CD4-positive, alpha-beta T cell (primary cell): Measurements from ENCODE around the gene PAMR1. TPM values are rescaled to one million over a fixed set of nuclear protein-coding genes. Genes with fewer than 3 reads are reported as not detected.

Source experiments
- ATAC-seq: fragments of 200-7000 bp; cut with Tn5 transposase; one replicate; pipeline ENCODE4 v1.10.0; 2022; ENCODE audit warnings: mild to moderate bottlenecking; ENCODE audit not compliant: poor library complexity
- CTCF ChIA-PET: fragments of 350-600 bp; sonication (Branson Sonifier 250); formaldehyde crosslinking; loops from one replicate; lab custom pipeline; 2021; ENCODE audit warnings: antibody characterized with exemption, inconsistent platforms; lab: Charles Lee
- POLR2A ChIA-PET: fragments of 350-600 bp; sonication (Branson Sonifier 250); formaldehyde crosslinking; loops from one replicate; lab custom pipeline; 2021; ENCODE audit warnings: antibody characterized with exemption, inconsistent platforms; lab: Charles Lee
- DNase-seq, 14 experiments: peaks; one replicate each; pipeline ENCODE4 v3.0.0-alpha.2; 2013 to 2020; ENCODE audit warnings: mixed read lengths in 2 of 14
- H3K27ac ChIP-seq, 2 donors: one replicate each; pipeline versions ENCODE4 v1.5.1 to v1.7.0; 2013; ENCODE audit warnings: low read length in 2 of 2, low read depth in 1 of 2, mild to moderate bottlenecking in 1 of 2
- H3K27me3 ChIP-seq, 2 experiments: 1 replicate in 1 of 2; 2 replicates in 1 of 2; pipeline versions ENCODE4 v1.6.1 to v1.7.0; 2013; ENCODE audit warnings: low read length in 2 of 2, control low read depth in 1 of 2, mild to moderate bottlenecking in 1 of 2, moderate library complexity in 1 of 2; ENCODE audit not compliant: insufficient read depth in 2 of 2, control insufficient read depth in 1 of 2
- H3K36me3 ChIP-seq: one replicate; pipeline ENCODE4 v1.6.1; 2013; ENCODE audit warnings: low read length, control low read depth; ENCODE audit not compliant: insufficient read depth
- H3K4me1 ChIP-seq: one replicate; pipeline ENCODE4 v1.6.1; 2013; ENCODE audit warnings: low read length, control low read depth; ENCODE audit not compliant: insufficient read depth
- H3K4me3 ChIP-seq: one replicate; pipeline ENCODE4 v1.5.1; 2013; ENCODE audit warnings: mild to moderate bottlenecking, low read length, moderate library complexity
- H3K9me3 ChIP-seq, 2 experiments: 1 replicate in 1 of 2; 2 replicates in 1 of 2; pipeline versions ENCODE4 v1.6.1 to v1.7.0; 2013; ENCODE audit warnings: low read length in 2 of 2, mild to moderate bottlenecking in 2 of 2, control low read depth in 1 of 2, moderate library complexity in 1 of 2; ENCODE audit not compliant: control insufficient read depth in 1 of 2, insufficient read depth in 1 of 2
- H3K27ac Mint-ChIP-seq: one replicate; pipeline ENCODE4 v1.8.0; 2020; ENCODE audit warnings: mixed read lengths
- H3K27me3 Mint-ChIP-seq: one replicate; pipeline ENCODE4 v1.8.0; 2021; ENCODE audit warnings: mixed read lengths
- H3K36me3 Mint-ChIP-seq: one replicate; pipeline ENCODE4 v1.8.0; 2021; ENCODE audit warnings: low read depth, mixed read lengths
- H3K4me1 Mint-ChIP-seq: one replicate; pipeline ENCODE4 v1.8.0; 2021; ENCODE audit warnings: low read depth, mixed read lengths
- H3K4me3 Mint-ChIP-seq: one replicate; pipeline ENCODE4 v1.8.0; 2020; ENCODE audit warnings: mild to moderate bottlenecking, mixed read lengths
- H3K9me3 Mint-ChIP-seq: one replicate; pipeline ENCODE4 v1.8.0; 2020; ENCODE audit warnings: mixed read lengths
- intact Hi-C, 2 experiments: fragments of 100-400 bp; cut with DNase I in 1 of 2; cut with micrococcal nuclease in 1 of 2; formaldehyde crosslinking; loops; one replicate each; pipeline versions ENCODE4 v1.15.1 to v1.9.0; 2023 to 2025; cut with DNase I, micrococcal nuclease
- total RNA-seq, 174 experiments: library from RNA in 2 of 174; stranded (reverse) in 2 of 174; gene quantifications; one replicate each; pipeline ENCODE4 v1.2.3 and lab custom pipeline; 2021 to 2026
- TF ChIP-seq, protein P1 (sequence below): fragments of 200-600 bp; IDR thresholded peaks from one replicate; pipeline ENCODE4 v1.8.0; 2022; ENCODE audit warnings: antibody characterized with exemption, mild to moderate bottlenecking

The PAMR1 gene
- total RNA-seq, 2 experiments from 2014 or later, result not detected

DNA sequence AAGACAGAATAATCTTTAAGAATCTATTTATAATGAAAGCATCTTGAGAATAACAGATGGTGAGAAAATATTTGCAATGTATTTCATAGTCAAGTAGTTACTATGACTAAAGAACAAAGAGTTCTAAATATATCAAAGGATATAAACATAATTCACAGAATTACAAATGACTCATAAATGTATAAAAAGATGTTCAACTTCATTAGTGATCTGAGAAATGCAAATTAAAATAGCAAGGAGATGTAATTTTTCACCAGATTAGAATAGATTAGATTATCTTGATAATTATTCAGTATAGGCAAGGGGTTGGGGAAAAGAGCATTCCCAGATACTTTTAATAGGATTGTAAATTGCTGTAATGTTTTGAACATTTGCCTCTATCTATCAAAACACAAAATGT, 30.1 kb upstream of the PAMR1 start:
- DNase-seq (no peak), ATAC-seq (no peak)
- Mint-ChIP-seq H3K36me3 (no peaks in the 10 kb centered on the region), H3K4me1 (no peaks in the 10 kb centered on the region), H3K9me3 (no peaks in the 10 kb centered on the region), H3K27ac (no peak overlapping the region), H3K4me3 (no peak overlapping the region), H3K27me3 (peaks cover 70% of the 10 kb centered on the region)
- Histone ChIP-seq H3K9me3 (no peaks in the 10 kb centered on the region), H3K36me3 (no peaks in the 10 kb centered on the region), H3K4me1 (no peaks in the 10 kb centered on the region), H3K27me3 (peaks cover 14 to 24% of the 10 kb centered on the region in 2 experiments), H3K27ac (no peak overlapping the region), H3K4me3 (no peak overlapping the region)
- intact Hi-C loops, result no loop called here
- ChIA-PET POLR2A (no interaction called here), CTCF (no interaction called here)
- TF ChIP-seq, protein P1, sequence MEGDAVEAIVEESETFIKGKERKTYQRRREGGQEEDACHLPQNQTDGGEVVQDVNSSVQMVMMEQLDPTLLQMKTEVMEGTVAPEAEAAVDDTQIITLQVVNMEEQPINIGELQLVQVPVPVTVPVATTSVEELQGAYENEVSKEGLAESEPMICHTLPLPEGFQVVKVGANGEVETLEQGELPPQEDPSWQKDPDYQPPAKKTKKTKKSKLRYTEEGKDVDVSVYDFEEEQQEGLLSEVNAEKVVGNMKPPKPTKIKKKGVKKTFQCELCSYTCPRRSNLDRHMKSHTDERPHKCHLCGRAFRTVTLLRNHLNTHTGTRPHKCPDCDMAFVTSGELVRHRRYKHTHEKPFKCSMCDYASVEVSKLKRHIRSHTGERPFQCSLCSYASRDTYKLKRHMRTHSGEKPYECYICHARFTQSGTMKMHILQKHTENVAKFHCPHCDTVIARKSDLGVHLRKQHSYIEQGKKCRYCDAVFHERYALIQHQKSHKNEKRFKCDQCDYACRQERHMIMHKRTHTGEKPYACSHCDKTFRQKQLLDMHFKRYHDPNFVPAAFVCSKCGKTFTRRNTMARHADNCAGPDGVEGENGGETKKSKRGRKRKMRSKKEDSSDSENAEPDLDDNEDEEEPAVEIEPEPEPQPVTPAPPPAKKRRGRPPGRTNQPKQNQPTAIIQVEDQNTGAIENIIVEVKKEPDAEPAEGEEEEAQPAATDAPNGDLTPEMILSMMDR, result no peak

DNA sequence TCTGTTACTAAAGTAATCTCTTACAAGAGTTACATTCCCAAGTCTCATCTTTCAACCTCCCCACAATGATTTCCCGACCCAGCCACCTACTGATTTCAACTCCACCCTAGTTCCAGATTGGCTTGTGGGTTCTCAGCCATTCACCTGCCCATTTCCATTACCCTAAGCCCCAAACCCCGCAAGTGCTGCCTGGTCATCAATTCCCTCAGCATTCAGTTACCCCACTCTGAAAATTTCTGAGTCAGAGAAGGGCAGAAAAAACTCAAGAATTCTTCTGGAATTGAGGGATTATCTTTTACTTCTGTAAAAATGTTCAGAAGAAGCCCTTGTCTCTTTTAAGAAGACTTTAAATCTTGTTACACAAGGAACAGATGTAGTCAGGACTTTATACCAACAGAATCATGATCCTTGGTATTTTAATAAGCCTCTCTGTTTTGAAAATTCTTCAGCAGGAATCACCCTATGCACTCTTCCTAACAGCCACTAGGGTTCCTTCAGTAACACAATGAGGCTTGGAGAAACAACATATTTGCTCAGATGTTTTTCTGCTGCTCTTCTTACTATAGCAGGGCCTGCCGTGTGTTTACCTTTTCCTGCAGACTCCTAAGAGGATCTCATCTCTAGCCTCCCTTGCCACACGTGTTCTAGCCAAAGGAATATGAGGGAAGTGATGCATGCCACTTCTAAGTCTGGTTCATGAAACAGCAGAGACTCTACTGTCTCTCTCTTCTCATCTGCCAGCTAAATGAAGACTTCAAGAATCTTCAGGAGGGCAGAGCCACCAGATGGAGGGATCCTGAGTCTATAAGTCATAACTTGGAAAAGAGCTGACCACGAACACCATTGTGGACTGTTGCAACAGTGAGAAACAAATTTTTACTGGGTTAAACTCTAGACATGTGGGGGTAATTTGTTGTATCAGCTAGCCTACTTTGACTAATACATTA, 29.3 kb upstream of the PAMR1 start:
- intact Hi-C loops, result no loop called here
- Mint-ChIP-seq H3K4me1 (no peaks in the 10 kb centered on the region), H3K27me3 (peaks cover 67% of the 10 kb centered on the region), H3K36me3 (no peaks in the 10 kb centered on the region), H3K9me3 (no peaks in the 10 kb centered on the region), H3K27ac (no peak overlapping the region), H3K4me3 (no peak overlapping the region)
- DNase-seq (no peak), ATAC-seq (no peak)
- Histone ChIP-seq H3K27me3 (peaks cover 14 to 23% of the 10 kb centered on the region in 2 experiments), H3K27ac (no peak overlapping the region), H3K4me1 (no peaks in the 10 kb centered on the region), H3K4me3 (no peak overlapping the region), H3K9me3 (no peaks in the 10 kb centered on the region), H3K36me3 (no peaks in the 10 kb centered on the region)
- CTCF ChIA-PET, result no interaction called here
- TF ChIP-seq, protein P1, result no peak
- POLR2A ChIA-PET, result no interaction called here

DNA sequence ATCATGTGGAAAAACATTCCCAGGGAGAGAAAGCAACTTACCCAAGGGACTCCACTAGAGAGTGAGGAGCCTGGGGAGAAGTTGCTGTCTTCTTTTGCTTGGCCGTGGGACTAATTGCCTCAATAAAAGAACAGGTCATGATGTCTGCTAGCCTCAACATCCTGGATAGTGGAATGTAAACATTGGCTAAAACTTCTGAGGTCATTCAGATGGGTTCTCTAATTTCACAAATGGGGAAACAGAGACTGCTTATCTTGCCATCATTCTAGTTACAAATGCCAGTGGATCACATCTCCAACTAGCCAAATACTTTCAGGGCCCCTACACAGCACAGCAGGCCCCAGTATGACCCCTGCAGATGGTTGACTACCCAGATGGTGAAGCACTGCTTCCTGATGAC, 28.4 kb upstream of the PAMR1 start:
- no peaks in the 10 kb centered on the region for H3K36me3 ChIP-seq
- intact Hi-C loops, result no loop called here
- no peak overlapping the region for H3K4me3 Mint-ChIP-seq
- no peaks in the 10 kb centered on the region for H3K9me3 ChIP-seq
- POLR2A ChIA-PET, result no interaction called here
- DNase-seq (no peak), ATAC-seq (no peak)
- peaks cover 65% of the 10 kb centered on the region for H3K27me3 Mint-ChIP-seq
- no peaks in the 10 kb centered on the region for H3K4me1 Mint-ChIP-seq
- no peak overlapping the region for H3K27ac Mint-ChIP-seq
- H3K36me3 Mint-ChIP-seq, result no peaks in the 10 kb centered on the region
- peaks cover 11 to 21% of the 10 kb centered on the region in 2 experiments for H3K27me3 ChIP-seq
- no peaks in the 10 kb centered on the region for H3K9me3 Mint-ChIP-seq
- TF ChIP-seq, protein P1, result no peak
- CTCF ChIA-PET, result no interaction called here
- no peak overlapping the region for H3K27ac ChIP-seq
- no peaks in the 10 kb centered on the region for H3K4me1 ChIP-seq
- no peak overlapping the region for H3K4me3 ChIP-seq
